ENCODE data around the gene ACTR5.
A peak's percentile ranks its signal among the peaks of the same experiment; 100 is the strongest.
"Not testable (repeated sequence)": the region's sequence is repeated elsewhere in the genome, so short reads cannot be mapped to it uniquely, and the experiment has no call there.

Gene ACTR5

DNA sequence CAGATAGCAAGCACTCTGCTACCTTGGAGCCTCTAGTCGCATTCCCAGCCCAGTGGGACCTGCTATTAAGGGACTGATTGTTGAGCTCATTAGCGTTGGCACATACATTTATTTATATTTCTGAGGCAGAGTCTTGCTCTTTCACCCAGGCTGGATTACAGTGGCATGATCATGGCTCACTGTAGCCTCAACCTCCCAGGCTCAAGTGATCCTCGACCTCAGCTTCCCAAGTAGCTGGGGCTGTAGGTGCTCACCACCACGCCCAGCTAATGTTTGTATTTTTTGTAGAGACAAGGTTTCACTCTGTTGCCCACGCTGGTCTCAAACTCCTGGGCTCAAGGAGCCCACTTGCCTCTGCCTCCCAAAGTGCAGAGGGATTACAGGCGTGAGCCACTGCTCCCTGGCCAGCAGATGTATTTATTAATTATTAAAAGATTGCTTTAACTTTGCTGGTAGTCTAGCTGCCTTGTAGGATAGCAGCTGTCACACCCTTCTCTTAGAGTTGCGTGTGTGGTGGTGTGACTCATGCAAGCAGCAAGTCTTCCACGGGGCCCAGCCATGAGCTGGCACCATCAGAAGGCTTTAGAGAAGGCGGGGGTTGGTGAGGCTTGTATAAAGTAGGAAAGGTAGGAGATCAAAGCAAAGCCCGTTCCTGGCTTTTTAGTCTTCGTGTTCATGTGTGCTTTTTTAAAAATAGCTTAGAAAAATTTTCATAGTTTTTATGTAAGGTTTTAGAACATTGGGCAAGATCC, 16.5 kb downstream of the ACTR5 start:
- peak; percentile 78 for DNase-seq (ENCODE audit: low spot score)

GRCh38 chr20:38766071-38766470, 17.8 kb downstream of the ACTR5 start:
- DNase-seq (ENCODE audit: low spot score), result peak; percentile 51

GRCh38 chr20:38769376-38770295, 21.4 kb downstream of the ACTR5 start:
- DNase-seq (ENCODE audit: low spot score), result no peak

DNA sequence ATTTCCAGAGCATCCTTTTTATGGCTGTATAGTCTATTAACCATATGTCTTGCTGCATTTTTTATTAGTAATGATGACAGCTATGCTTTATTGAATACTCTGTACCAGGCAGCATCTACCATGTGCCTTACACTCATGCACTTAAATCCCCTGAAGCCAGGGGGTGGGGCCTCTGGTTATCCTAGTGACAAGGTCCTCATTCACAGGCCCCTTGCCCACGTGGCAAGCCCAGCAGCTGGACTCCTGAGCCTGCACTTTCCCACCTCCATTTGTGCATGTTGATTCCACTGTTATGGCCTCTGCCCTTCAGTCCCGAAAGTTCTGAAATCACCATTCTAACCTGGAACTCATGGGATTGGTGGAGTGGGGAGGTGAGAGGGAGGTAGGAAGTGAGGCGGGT, 22.3 kb downstream of the ACTR5 start:
- no peak for DNase-seq (ENCODE audit: low spot score)

- no peak for DNase-seq (ENCODE audit: low spot score)
These were observed 22.7 kb downstream of the ACTR5 start for GRCh38 chr20:38770970-38771369.

GRCh38 chr20:38771621-38772020, 23.4 kb downstream of the ACTR5 start:
- DNase-seq (ENCODE audit: low spot score), result no peak

DNA sequence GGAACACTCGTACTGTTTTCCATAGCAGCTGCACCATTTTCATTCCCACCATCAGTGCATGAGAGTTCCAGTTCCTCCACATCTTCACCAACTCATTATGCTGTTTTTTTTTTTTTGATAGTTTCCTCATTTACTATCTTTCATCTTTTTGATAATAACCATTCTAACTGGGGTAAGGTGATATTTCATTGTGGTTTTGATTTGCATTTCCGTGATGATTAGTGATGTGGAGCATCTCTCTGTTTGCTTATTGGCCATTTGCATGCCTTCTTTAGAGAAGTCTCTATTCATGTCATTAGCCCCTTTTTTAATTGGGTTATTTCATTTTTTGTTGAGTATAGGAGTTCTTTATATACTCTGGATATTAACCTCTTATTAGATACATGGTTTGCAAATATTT, 25.9 kb downstream of the ACTR5 start:
- no peak for DNase-seq (ENCODE audit: low spot score)

GRCh38 chr20:38776363-38776762, 28.1 kb downstream of the ACTR5 start:
- no peak for DNase-seq (ENCODE audit: low spot score)

GRCh38 chr20:38779247-38780097, 31.2 kb downstream of the ACTR5 start:
- no peak for DNase-seq (ENCODE audit: low spot score)

GRCh38 chr20:38782275-38782674, 34.0 kb downstream of the ACTR5 start:
- DNase-seq (ENCODE audit: low spot score), result no peak

- DNase-seq (ENCODE audit: low spot score), result no peak
These were observed 39.6 kb downstream of the ACTR5 start for GRCh38 chr20:38787870-38788269.

DNA sequence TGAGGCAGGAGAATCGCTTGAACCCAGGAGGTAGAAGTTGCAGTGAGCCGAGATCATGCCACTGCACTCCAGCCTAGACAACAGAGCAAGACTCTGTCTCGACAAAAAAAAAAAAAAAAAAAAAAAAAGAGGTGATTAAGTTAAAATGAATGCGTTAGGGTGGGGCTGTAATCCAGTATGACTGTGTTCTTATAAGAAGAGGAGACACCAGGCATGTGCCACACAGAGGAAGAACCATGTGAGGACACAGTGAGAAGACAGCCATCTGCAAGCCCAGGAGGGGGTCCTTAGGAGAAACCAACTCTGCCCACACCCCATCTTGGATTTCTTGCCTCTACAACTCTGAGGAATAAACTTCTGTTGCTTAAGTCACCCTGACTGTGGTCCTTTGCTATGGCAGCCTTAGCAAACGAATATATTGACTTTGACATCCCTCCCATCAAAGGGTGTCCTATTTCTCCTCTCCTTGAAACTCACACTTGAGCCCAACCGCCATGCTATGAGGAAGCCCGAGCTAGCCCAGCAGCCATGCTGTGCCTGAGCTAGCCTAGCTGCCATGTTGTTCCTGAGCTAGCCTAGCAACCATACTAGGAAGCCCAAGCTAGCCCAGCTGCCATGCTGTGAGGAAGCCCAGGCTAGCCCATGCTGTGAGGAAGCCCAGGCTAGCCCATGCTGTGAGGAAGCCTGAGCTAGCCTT, 41.4 kb downstream of the ACTR5 start:
- DNase-seq (ENCODE audit: low spot score), result no peak

GRCh38 chr20:38790200-38791053, 42.2 kb downstream of the ACTR5 start:
- no peak for DNase-seq (ENCODE audit: low spot score)

DNA sequence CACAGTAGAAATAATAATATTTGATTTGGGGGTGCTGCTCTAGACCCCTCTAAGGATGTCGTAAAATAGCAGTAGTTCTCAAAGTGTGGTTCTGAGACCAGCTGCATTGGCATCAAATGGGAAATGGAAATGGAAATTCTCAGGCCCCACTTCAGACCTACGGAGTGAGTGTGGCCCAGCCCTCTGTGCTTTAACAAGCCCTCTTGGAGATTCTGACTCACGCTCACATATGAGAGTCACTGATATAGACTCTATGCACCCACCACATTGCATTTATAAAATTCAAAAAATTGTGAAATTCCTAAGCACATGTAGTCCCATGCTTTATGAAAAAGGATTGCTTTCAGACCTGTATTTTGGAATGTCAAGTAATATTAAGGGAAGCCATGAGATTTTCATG, 43.0 kb downstream of the ACTR5 start:
- DNase-seq (ENCODE audit: low spot score), result no peak

DNA sequence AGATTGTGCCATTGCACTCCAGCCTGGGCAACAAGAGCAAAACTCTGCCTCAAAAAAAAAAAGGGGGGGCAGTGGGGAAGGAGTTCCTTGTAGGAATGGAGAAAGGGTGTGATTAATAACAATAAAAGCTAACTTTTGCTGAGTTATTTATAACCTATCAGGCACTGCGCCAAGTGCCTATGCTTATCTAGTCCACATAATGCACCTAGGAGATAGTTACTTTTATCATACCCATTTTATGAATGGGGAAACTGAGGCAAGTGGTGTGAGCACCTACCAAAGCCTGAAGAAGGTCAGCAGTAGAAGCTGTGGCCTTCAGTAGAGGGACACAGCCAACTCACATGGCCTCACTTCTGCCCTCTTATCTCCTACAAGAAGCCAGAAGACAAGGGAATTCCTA, 43.7 kb downstream of the ACTR5 start:
- no peak for DNase-seq (ENCODE audit: low spot score)

GRCh38 chr20:38794057-38794456, 45.8 kb downstream of the ACTR5 start:
- not testable (repeated sequence) for DNase-seq (ENCODE audit: low spot score)

DNA sequence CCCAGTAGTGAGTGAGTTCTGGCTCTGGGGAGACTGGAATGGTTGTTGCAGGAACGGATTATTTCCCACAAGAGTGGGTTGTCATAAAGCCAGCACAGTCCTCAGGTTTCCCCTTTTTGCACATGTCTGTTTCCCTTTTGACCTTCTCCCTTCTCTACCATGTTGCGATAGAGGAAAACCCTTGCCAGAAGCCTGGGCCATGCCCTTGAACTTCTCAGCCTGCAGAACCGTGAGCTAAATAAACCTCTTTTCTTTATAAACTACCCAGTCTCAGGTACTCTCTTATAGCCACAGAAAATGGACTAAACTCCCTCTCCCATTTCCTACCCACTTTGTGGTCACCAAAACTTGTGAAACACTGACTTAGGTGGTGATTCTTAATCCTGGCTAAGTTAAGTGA, 50.0 kb downstream of the ACTR5 start:
- DNase-seq (ENCODE audit: low spot score), result no peak

GRCh38 chr20:38799203-38799602, 50.9 kb downstream of the ACTR5 start:
- DNase-seq (ENCODE audit: low spot score), result no peak

DNA sequence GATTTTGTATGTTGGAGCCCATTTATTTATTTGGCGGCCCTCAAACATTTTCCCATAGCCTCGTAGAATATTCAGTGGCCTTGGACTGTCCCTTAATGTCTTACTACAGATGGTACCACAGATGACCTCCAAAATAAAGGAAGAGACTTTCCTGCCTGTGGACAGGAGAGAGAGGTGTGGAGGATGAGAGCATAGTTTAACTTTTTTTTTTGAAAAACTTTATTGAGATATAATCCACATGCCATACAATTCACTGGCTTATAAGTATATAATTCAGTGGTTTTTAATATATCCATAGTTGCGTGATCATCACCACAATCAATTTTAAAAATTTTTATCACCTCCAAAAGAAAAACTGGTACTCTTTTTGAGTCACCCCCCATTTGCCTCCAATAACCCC, 52.6 kb downstream of the ACTR5 start:
- DNase-seq (ENCODE audit: low spot score), result no peak

- DNase-seq (ENCODE audit: low spot score), result no peak
These were observed 56.0 kb downstream of the ACTR5 start for GRCh38 chr20:38804221-38804620.
